ENCODE results near the gene LETM1. TPM values are rescaled to one million over a fixed set of nuclear protein-coding genes. Genes with fewer than 3 reads are reported as not detected.

The LETM1 gene
- total and polyA plus RNA-seq, 2 of the 13 experiments (the other 11 are each of a cell fraction or from before 2014, with no cell fraction given) = 9.7 to 41.6 TPM

GRCh38 chr4:1870578-1871443, 14.9 kb upstream of the LETM1 start, which contains the start of gene NSD2 (continued):
- TF ChIP-seq MED1 (CRISPR knock-in tag; IDR thresholded peaks at IDR 0.05) (peak; percentile 70), ZNF18 (CRISPR knock-in tag; IDR thresholded peaks at IDR 0.05; ENCODE audit: insufficient replicate concordance) (peak; percentile 91), ETV5 (CRISPR knock-in tag; IDR thresholded peaks at IDR 0.05; ENCODE audit: borderline replicate concordance) (peak; percentile 69), ZBTB25 (CRISPR knock-in tag; IDR thresholded peaks at IDR 0.05) (no peak; the same call in 1 of the 2 replicates), AKNA (CRISPR knock-in tag; IDR thresholded peaks at IDR 0.05; ENCODE audit: borderline replicate concordance) (0 out of 2 replicates have a peak, but pooled peaks have one; percentile 54), TGIF2 (CRISPR knock-in tag; IDR thresholded peaks at IDR 0.05) (no peak), YEATS4 (CRISPR knock-in tag; IDR thresholded peaks at IDR 0.05; ENCODE audit: borderline replicate concordance) (peak; percentile 94), KDM1A (CRISPR knock-in tag; IDR thresholded peaks at IDR 0.05) (no peak), SNAPC2 (CRISPR knock-in tag; IDR thresholded peaks at IDR 0.05) (peak; percentile 64; the same call in 1 of the 2 replicates), POLR2A (IDR thresholded peaks at IDR 0.05; ENCODE audit: insufficient read depth in 1 of 2, low read depth in 2 of 2, low read length in 2 of 2) (peak in 1 of 2 experiments; percentile 63; a peak in 2 of 4 replicates), SOX13 (IDR thresholded peaks at IDR 0.05) (no peak), SOX13 (CRISPR knock-in tag; conservative IDR thresholded peaks at IDR 0.05 in 1 of 2, IDR thresholded peaks at IDR 0.05 in 1 of 2) (no peak; a peak in 2 of 4 replicates), U2AF2 (IDR thresholded peaks at IDR 0.05; ENCODE audit: low read depth, low read length) (no peak), RORA (CRISPR knock-in tag; IDR thresholded peaks at IDR 0.05) (no peak), ZNF768 (CRISPR knock-in tag; IDR thresholded peaks at IDR 0.05) (peak; percentile 71; the same call in 1 of the 2 replicates), ZNF749 (CRISPR knock-in tag; IDR thresholded peaks at IDR 0.05; ENCODE audit: borderline replicate concordance) (peak; percentile 84), TMF1 (CRISPR knock-in tag; IDR thresholded peaks at IDR 0.05; ENCODE audit: low read depth) (no peak; the same call in 1 of the 2 replicates), EEA1 (CRISPR knock-in tag; IDR thresholded peaks at IDR 0.05; ENCODE audit: borderline replicate concordance) (peak; percentile 87; the same call in 1 of the 2 replicates), ZNF75D (CRISPR knock-in tag; IDR thresholded peaks at IDR 0.05; ENCODE audit: borderline replicate concordance) (no peak), ERF (CRISPR knock-in tag; IDR thresholded peaks at IDR 0.05) (peak; percentile 79), MYPOP (CRISPR knock-in tag; IDR thresholded peaks at IDR 0.05) (peak; percentile 70; the same call in 1 of the 2 replicates)
